NCI-H2029 (cell line): ENCODE measurements around the gene SMIM41.

ENCODE experiments used
- DNase-seq: peaks from one replicate; lab custom pipeline; 2025; lab: John Stamatoyannopoulos, UW

The SMIM41 gene

DNA sequence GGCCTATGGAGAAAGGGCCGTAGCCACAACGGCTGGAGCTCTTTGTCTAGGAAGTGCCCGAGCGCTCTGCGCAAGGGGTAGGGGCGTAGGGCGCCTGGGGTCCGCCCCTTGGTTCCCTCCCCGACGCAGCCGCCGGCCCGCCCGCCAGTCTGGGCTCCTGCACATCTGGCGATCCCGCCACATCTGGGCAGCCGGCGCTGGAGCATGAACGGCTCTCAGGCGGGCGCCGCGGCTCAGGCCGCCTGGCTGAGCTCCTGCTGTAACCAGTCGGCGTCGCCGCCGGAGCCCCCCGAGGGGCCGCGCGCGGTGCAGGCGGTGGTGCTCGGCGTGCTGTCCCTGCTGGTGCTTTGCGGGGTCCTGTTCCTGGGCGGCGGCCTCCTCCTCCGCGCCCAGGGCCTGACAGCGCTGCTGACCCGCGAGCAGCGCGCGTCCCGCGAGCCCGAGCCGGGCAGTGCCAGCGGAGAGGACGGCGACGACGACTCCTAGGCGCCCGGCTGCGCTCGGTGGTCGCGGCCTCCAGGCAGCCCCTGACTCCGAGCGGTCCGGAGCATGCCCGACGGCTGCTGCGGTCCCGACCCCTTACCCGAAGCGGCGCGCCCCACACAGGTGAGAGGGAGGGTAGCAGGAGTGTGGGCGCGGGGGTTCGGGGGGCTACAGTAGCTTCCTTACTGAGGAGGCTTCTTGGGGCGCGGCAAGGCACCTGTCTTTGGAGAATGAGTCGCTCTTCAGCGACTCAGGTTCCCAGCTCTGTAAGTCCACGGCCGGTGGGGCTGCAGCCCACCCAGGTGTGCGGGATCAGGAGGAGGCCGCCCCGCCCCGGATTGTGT, at the start of gene SMIM41:
TSS of gene SMIM41 (plus strand) at position 129 of the 827 bp plus-strand sequence. CDS start at position 205, 76 bp downstream.
- no peak for DNase-seq

DNA sequence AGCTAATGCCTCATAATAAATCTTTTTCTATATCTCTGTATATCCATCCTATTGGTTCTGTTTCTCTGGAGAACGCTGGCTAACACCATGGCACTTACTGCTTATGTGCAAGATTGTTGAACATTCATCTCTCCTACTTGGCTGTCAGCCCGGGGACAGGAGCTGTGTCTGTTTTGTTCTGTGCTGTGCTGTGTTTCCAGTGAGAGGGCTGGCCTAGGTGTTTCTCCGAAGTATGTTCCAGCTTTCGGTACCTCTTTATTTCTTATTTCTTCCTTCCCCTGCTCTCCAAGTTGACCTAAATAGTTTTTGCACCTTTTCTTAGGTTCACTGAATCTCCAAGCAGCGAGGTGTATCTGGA, 47.1 kb upstream of the SMIM41 start:
- DNase-seq: peak; percentile 32

DNA sequence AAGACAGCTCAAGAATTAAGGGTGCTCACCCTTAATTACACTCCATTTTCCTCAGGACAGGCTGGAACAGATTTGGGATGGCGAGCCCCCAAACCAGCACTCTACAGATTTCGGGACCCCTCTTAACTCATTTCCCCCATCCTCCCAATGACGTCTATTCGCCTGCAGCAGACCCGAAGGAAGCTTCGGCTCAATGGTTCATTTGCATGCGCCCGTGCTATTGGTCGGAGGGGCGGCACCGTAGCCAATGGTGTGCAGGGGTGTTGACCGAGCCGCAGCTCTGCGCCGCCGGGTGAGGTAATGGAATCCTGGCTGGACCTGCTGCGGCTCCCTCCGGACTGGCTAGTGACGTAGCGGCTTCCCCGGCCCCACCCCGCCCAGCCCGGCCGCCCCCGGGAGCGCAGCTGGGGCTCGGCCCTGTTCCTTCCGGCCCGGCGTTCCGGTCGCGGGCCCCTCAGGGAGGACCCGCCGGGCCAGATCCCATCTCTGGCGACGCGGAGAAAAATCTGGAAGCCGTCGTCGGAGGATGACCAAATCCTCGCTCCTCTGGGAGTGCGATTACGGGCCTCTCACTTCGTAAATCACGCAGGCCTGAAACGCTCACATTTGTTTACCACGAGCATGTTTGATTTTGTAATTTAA, 46.6 kb upstream of the SMIM41 start:
- DNase-seq: peak; percentile 97

DNA sequence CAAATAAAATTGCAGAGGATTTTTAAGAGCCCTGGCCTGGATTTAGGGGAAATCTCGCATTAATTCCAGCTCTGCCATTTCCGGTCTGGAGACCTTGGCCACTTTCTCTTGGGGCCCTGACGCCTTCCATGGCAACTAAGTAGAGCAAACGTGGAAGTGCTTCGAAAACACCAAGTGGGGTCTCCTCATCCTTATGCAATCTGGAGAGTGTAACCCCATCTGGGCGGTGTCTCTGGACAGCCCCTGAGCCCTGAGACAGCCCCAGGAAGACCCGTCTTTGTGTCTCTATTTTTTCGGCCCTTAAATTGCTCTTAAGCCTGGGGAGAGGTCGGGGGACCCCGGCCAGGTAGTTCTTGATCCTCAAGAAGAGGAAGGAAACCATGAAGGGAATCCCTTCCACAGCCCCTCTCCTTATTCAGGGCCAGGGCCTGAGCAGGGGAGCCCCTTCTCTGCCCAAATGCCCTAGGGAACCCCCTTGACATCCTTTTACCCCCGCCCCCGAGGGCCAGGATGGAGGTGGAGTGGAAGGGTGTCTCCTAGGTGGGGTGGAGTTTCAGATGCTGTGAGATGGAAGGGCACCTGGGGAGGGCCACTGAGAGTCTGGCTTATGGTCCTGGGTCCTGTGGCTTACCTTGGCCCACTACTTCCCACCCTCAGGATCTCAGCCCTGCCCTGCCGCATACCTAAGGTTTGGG, 45.9 kb upstream of the SMIM41 start:
- no peak for DNase-seq

DNA sequence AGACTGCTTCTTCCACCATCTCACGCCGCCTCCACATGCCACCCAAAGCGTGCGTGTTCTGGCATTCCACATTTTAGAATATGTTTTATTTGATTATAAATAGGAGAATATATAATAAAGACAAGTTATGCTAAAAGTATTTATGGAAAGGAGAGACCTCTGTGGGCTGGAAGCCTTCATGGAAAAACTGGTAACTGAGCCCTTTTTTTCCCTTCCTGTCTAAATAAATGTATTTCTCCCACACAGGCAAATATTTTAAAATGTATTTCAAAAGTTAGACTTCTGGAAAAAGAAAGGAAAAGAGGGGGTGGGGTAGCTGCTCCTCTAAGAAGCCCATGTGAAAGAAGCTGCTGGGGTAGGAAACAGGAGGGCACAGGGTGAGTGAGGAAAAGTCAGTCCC, 44.3 kb upstream of the SMIM41 start:
- no peak for DNase-seq

DNA sequence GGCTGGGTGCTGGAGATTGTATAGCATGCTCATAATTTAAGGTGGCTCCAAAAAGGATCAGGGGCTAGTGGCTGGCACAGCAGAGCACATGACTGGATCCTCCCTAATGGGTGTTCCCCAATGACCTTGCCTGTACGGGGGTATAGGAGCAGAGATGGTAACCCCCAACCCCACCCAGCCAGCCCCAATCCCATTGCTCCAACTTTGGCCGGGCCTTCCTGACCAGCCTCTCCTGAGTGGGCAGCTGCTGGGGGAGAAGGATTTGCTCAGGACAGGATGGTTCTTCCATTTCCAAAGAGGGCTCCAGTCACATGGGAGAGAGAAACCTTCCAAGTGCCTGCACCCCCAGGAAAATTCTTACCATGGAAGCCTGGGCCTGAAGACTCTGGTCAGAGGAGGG, 43.6 kb upstream of the SMIM41 start:
- DNase-seq: no peak

DNA sequence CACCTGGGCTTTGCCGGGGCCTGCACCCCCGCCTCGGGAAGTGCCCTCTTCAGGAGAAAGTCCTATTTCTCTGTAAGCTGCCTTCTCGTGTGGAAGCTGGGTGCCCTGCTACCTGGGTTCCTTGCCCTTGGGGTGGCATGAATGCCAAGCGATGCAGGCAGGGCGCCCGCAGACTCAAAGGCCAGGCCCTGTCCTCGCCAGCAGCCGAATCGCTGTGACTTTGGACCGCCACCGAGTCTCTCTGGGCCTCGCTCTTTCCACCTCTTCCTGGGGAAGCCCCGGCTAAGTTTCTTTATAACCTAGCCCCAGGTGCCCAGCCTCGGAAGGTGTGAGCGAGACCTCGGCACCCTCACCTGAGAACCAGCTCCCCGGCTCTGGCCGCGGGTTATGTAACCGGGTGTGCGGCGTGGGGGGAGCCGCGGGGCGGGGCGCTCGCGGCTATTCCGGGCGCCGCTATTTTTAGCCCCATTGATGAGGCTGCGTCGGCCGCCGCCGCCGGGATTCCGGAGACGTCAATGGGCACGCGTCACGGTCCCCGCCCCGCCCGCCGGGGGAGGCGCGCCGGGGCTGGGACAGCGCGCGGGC, 42.8 kb upstream of the SMIM41 start:
- DNase-seq: peak; percentile 72

DNA sequence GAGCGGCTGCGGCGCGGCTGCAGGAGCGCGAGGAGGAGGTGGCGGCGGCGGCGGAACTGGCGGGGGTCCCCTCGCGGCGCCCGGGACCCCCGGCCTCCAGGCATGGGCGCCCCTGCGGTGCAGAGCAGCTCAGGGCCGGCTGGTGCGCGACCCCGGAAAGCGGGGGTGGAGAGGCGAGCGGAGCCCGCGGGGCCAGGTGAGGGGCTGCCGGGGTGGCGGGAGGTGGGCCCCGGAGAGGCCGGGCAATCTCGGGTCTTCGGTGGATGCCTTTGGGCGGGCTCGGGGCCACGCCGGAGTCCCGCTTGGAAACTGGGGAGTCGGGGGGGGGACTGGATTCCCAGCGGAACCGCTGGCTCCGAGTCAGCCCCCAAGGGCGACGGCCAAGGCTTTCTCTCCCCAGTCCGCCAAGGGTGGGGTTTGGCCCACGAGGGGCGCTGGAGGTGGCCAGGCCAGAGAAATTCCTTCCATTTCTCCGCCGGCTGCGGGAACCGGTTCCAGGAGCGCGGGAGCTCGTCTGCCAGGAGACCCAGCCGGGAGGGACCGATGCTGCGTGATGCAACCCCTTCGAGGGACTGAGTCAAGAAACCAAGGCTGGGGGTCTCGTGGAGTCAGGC, 42.1 kb upstream of the SMIM41 start:
- DNase-seq: no peak

DNA sequence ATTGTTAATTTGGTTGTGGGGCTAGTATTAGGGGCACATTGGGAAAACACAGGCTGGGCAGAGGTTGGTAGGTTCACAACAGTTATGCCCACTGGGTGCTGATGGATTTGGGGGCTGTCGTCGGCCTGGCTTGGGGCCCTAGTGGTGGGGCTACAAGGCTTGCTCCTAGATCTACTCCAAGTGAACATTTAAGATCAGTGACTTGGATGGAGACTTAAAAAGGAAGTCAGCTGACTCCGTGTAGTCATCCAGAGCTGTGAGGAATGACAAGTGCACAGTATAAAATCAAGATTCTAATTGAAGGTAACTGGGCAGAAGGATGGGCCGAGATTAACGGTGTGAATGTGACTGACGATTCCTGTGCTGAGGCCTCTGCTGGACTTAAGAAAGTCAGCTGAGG, 41.1 kb upstream of the SMIM41 start:
- no peak for DNase-seq

DNA sequence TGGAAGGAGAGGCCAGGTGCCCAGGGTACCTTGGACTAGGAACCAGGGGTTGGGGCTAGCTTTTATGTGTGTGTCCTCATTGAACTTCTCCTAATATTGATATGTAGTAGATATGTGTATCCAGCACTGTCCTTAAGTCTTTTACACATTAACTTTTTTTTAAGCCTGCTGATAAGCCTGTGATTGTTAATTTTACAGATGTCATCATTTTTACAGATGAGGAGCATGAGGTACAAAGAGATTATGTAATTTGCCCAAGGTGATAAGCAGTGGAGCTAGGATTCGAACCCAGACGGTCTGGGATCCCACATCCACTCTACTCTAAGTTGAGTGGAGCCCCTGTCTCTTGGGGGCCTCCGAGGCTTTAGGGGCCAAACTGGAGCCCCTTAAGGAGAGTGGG, 38.5 kb upstream of the SMIM41 start:
- DNase-seq: no peak

DNA sequence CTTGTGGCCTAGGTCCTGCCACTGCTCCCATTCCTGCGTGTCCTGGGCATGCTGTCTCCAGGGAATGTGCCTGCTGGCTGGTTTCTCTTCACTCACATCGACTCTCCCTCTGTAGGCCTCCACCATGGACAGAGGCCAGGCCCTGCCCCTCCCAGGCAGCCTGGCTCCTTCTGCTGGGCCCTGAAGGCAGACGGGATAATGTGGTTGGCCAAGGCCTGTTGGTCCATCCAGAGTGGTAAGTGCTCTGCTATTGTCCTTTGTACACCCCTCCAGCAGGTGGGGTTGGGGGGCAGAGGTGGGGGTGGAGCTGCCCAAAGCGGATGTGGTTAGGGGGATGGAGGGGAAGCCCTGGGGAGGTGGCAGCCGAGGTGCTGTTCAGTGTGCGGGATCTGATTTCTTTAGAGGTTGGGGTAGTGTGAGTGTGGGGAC, 37.8 kb upstream of the SMIM41 start:
- no peak for DNase-seq

DNA sequence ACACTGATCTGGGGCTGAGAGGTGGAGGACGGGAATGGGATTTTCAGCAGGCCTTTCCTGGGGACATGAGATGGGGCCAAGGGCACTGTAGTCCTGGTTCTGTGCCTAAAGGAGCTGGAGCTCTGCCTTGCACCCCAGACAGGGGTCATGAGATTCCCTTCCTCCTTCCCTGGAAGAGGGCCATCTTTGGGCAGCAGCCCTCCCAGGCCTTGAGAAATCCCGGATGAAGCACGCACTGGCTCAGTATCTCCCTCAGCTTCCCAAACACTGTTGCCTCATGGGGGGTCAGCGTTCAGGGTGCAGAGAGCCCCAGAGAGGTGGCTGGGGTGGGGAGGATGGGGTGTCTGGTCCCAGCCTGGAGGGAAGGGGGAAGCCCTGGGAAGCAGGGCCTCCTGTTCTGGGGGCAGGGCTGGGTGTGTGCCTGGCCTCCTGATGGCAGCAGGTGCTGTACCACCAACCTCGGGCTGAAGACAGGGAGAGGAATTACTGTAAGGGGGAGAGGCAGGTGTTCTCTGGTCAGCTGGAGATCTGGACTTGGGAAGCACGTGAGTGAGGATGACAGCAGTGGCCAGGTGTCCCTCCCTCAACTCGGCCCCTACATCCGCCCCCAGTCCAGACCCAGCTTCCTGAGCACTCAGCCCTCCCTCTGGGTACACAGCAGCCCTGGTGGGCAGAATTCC, 36.7 kb upstream of the SMIM41 start:
- peak; percentile 17 for DNase-seq

DNA sequence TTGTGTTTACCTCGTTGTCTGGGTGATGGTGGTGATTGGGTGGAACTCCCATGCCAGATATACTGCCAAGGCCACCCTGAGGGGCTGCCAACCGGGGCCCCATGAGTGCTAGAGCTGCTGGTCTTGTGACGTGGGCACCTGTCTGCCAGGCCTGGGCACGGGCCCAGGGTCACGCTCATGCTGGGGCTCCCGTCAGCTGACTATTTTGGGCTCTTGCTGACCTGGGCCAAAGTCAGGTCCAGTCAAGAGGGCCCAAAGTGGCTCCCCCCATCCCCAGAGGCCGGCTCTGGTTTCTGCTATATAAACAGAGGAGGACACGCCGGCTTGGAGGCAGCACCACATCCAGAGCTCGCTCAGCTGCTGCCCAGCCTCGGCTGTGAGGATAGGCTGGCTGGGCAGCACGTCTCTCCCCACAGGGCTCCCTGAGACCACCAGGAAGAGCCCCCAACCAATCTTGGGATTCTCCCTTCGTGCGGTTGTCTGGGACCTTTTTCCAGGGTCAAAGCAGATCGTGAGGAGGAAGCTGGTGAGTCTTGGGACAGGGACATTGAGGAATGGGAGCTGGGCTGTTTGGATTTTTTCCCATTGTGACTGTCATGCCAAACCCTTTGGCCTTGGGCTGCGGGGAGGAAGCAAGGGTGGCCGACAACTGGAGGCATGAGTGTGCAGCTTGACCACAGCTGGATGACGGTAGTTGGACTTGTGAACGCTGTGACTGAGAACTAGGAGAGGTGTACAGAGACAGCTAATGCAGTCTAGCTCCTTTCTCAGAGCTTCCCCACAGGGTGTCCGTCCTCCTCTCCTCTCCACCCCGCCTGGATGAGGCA, 35.9 kb upstream of the SMIM41 start:
- DNase-seq: no peak

DNA sequence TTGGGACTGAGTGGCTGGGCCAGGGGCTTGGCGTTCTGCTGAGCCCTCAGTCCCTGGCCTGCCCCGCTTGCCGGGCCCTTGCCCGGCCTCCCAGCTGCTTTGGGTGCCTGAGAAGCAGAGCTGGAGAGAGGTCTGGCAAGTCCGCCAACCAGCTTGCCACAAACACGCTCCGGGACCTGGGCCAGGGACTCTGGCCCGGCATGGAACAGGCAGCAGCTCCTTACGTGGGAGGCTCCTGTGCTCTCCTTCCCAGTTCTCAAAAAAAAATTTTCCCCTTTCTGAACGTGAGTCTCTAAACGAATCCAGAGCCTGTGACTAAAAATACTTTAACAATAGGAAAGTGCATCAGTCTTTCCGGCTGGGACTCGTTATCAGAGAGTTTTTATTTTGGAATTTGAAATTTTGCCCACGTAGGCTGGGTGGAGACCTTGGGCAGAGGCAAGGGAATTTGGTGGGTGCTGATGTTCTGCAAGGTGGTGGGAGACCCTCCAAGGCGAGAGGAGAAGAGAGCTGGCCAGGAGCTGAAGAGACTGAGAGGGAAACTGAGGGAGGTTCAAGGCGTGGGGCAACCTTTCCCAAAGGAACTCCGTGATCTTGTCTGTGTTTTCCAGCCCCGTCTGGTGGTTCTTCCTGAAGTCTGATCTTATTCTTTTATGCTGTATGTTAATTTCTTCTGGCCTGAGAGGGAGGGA, 35.1 kb upstream of the SMIM41 start:
- DNase-seq: no peak

DNA sequence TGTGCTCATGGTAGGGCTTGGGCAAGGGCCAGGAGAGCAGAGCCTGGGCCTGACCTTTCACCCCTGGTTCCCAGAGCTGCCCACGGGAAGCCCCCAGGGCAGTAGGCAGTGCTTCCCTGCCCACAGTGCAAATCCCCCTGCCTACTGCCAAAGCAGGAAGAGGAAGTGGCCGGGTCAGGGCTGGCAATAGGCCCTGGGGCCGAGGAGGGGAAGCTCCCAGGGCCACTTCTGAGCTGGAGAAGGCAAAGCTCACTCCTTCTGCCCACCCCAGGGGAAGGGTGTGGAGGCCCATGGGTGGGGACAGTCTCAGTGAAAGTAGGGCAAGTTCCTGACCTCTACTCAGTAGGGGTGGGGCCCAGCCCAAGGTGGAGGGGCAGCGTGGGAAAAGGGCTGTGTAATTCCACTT, 33.7 kb upstream of the SMIM41 start:
- DNase-seq: no peak

DNA sequence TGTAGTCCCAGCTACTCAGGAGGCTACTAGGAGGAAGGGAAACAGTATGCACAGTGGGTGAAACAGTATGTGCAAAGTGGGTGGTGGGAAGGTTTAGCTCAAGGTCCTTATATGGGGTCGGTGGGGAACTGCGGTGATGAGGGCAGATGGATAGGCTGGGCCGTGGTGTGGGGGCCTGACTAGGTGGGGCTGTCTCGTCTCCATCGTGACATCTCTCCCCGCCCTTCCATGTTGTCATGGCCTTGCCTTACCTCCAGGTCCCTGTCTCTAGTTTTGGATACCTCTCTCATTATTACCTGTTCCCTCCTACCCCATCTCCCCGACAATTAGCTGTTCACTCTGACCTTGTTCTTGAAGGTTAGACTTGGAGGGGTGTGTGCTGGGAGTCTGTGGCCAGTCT, 32.6 kb upstream of the SMIM41 start:
- no peak for DNase-seq

DNA sequence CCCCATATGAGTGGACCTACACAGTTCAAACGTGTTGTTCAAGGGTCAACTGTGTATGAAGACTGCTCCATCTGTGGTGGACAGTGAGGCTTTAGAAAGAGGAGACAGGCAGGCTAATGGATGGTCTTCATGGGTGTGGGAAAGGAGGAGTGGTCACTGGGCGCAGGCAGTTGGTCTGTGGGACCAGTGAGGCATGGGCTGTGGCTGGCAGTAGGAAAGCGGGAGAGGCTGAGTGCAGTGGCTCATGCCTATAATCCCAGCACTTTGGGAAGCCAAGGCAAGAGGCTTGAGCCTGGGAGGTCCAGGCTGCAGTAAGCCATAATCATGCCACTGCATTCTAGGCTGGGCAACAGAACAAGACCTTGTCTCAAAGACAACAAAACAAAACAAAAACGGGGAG, 30.2 kb upstream of the SMIM41 start:
- DNase-seq: no peak

DNA sequence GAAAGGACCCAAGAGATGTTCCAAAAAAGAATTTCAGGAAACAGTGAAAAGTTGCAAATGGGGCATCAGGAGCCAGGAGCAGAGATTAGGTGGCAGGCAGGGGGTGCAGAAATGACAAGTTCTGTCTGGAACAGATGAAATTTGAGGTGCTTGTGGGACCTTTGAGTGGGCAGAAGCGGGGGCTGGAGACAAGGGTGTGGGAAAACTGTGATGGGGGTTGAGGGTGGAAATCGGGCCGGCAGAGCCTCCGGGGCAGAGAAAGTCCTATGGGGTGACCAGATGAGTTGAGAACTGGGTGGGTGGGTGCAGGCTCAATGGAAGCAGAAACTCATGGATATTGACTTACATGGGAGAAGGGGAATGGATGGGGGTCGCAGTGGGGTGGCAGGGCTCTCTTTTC, 29.8 kb upstream of the SMIM41 start:
- no peak for DNase-seq

DNA sequence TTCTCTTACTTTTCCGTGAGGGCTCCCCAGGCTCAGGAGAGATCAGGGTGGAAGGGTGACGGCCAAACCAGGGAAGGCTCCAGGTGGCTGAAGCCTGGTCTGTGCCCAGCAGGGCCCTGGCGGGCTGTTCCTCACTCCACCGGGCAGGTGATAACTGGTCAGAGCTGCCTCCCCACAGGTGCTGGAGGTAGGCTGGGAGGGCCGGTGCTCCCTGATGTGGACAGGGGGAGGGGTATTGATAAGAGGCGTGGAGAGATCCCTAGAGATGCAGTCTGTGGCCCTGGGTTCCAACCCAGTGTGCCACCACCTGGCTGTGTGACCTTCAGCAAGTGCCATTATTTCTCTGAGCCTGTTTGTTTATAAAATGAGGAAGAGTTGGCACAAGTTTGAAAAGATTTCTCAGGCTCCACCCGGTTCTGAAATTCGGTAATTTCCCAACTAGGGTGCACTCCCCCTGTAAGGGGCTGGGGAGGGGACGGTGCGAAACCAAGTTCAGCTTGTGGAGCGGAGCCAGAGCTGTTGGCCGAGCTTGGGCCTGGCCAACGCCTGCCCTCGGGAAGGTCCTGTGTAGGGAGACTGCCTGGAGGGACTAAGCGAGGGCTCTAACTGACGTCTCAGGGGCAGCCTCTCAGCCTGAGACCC, 29.3 kb upstream of the SMIM41 start:
- peak; percentile 46 for DNase-seq
